GM12878 (cell line): ENCODE measurements around the gene SERPINB6. TPM values are rescaled to one million over a fixed set of nuclear protein-coding genes. Genes with fewer than 3 reads are reported as not detected.

Source experiments
- MLLT1 ChIP-seq: fragments of 450-650 bp; IDR thresholded peaks from 2 replicates; pipeline ENCODE4 v1.6.1; 2016; ENCODE audit warnings: mild to moderate bottlenecking
- ZNF622 ChIP-seq: fragments of 450-650 bp; IDR thresholded peaks from 2 replicates; pipeline ENCODE4 v1.6.1; 2017; ENCODE audit warnings: mild to moderate bottlenecking, inconsistent platforms
- polyA plus RNA-seq, 11 experiments: library from polyadenylated mRNA; depleted of rRNA in 4 of 11; unstranded in 6 of 11; stranded (reverse) in 5 of 11; fragments of >200 nt; fragmentation: Nextera tagmentation in 4 of 11; fragmentation: Illumina TruSeq in 1 of 11; extraction: Ambion mirVana in 4 of 11; extraction: Trizol in 1 of 11; gene quantifications; 1 replicate in 1 of 11; 2 replicates in 10 of 11; pipeline versions ENCODE4 v1.2.1 to v1.2.3, GENCODE V29; 2011 to 2016; ENCODE audit warnings: inconsistent platforms in 2 of 11, missing spikeins in 2 of 11, low read depth in 1 of 11
- total RNA-seq, 4 experiments: library from RNA; depleted of rRNA in 3 of 4; stranded (reverse); fragments of >200 nt in 3 of 4; fragmentation: Illumina TruSeq in 1 of 4; extraction: Trizol in 1 of 4; gene quantifications; 2 replicates each; pipeline versions ENCODE4 v1.2.1 to v1.2.3, GENCODE V29; 2013 to 2021

The SERPINB6 gene
- total and polyA plus RNA-seq, 10 of the 15 experiments (the other 5 are each of a cell fraction or from before 2014, with no cell fraction given) = 0.37 to 2.2 (median 0.68) TPM; not detected in 1

- TF ChIP-seq MLLT1 = no peak
- TF ChIP-seq ZNF622 = no peak
- TF ChIP-seq, all 136 proteins: peak for 46
Measured at GRCh38 chr6:2899596-2899995, 71.8 kb downstream of the SERPINB6 start (continued).

Other genes starting within 250 kb of the SERPINB6 start
Only the 7 nearest of the 8 such genes appear.
- 26.2 and 29.6 TPM in 2 replicates for gene WRNIP1, start 206.2 kb downstream of the SERPINB6 start, total RNA-seq (2014; rRNA removed)
- gene WRNIP1, start 206.2 kb downstream of the SERPINB6 start, total RNA-seq (2014; rRNA removed; fragmentation: Illumina TruSeq; extraction: Trizol) = 23.1 and 23.5 TPM in 2 replicates
- gene WRNIP1, start 206.2 kb downstream of the SERPINB6 start, total RNA-seq (2021) = 24.9 and 25.1 TPM in 2 replicates
- gene WRNIP1, start 206.2 kb downstream of the SERPINB6 start, polyA plus RNA-seq (2011; rRNA removed) = 25.0 and 30.5 TPM in 2 replicates
- 17.8 and 30.2 TPM in 2 replicates for gene WRNIP1, start 206.2 kb downstream of the SERPINB6 start, polyA plus RNA-seq (2014; fragmentation: Illumina TruSeq; extraction: Trizol)
- 10 to 100 TPM in 1 of 2 experiments, 1 to 10 TPM in 1; 9.3 to 13.6 TPM for gene WRNIP1, start 206.2 kb downstream of the SERPINB6 start, polyA plus RNA-seq (2014; fragmentation: Nextera tagmentation; extraction: Ambion mirVana)
- 28.2 and 29.8 TPM in 2 replicates for gene WRNIP1, start 206.2 kb downstream of the SERPINB6 start, polyA plus RNA-seq (2014; rRNA removed)
- 10 to 100 TPM; 13.1 to 14.2 TPM for gene WRNIP1, start 206.2 kb downstream of the SERPINB6 start, polyA plus RNA-seq (2016; fragmentation: Nextera tagmentation; extraction: Ambion mirVana)
- gene SERPINB1, start 129.7 kb downstream of the SERPINB6 start, total RNA-seq (2014; rRNA removed) = 0.45 and 0.65 TPM in 2 replicates
- gene SERPINB1, start 129.7 kb downstream of the SERPINB6 start, total RNA-seq (2014; rRNA removed; fragmentation: Illumina TruSeq; extraction: Trizol) = 0.67 and 0.88 TPM in 2 replicates
- 1.6 TPM in 2 replicates for gene SERPINB1, start 129.7 kb downstream of the SERPINB6 start, total RNA-seq (2021)
- gene SERPINB1, start 129.7 kb downstream of the SERPINB6 start, polyA plus RNA-seq (2011; rRNA removed) = 2.4 and 3.5 TPM in 2 replicates
- 1.1 and 3.2 TPM in 2 replicates for gene SERPINB1, start 129.7 kb downstream of the SERPINB6 start, polyA plus RNA-seq (2014; fragmentation: Illumina TruSeq; extraction: Trizol)
- 1 to 10 TPM in 1 of 2 experiments, under 1 TPM in 1; 0.82 to 1.8 TPM for gene SERPINB1, start 129.7 kb downstream of the SERPINB6 start, polyA plus RNA-seq (2014; fragmentation: Nextera tagmentation; extraction: Ambion mirVana)
- gene SERPINB1, start 129.7 kb downstream of the SERPINB6 start, polyA plus RNA-seq (2014; rRNA removed) = 0.71 and 0.85 TPM in 2 replicates
- gene SERPINB1, start 129.7 kb downstream of the SERPINB6 start, polyA plus RNA-seq (2016; fragmentation: Nextera tagmentation; extraction: Ambion mirVana) = under 1 TPM; 0.67 to 0.72 TPM
- gene SERPINB9, start 68.3 kb downstream of the SERPINB6 start, total RNA-seq (2014; rRNA removed) = 4.7 and 5.6 TPM in 2 replicates
- 5.4 and 5.5 TPM in 2 replicates for gene SERPINB9, start 68.3 kb downstream of the SERPINB6 start, total RNA-seq (2014; rRNA removed; fragmentation: Illumina TruSeq; extraction: Trizol)
- 5.8 and 6.1 TPM in 2 replicates for gene SERPINB9, start 68.3 kb downstream of the SERPINB6 start, total RNA-seq (2021)
- gene SERPINB9, start 68.3 kb downstream of the SERPINB6 start, polyA plus RNA-seq (2011; rRNA removed) = 133 and 141 TPM in 2 replicates
- gene SERPINB9, start 68.3 kb downstream of the SERPINB6 start, polyA plus RNA-seq (2014; fragmentation: Illumina TruSeq; extraction: Trizol) = 6.7 and 7.3 TPM in 2 replicates
- gene SERPINB9, start 68.3 kb downstream of the SERPINB6 start, polyA plus RNA-seq (2014; fragmentation: Nextera tagmentation; extraction: Ambion mirVana) = 1 to 10 TPM; 2.0 to 3.7 TPM
- 3.8 and 5.9 TPM in 2 replicates for gene SERPINB9, start 68.3 kb downstream of the SERPINB6 start, polyA plus RNA-seq (2014; rRNA removed)
- gene SERPINB9, start 68.3 kb downstream of the SERPINB6 start, polyA plus RNA-seq (2016; fragmentation: Nextera tagmentation; extraction: Ambion mirVana) = 1 to 10 TPM; 4.1 to 4.2 TPM
- 0.68 and 0.76 TPM in 2 replicates for gene NQO2, start 28.3 kb upstream of the SERPINB6 start, total RNA-seq (2014; rRNA removed)
- 0.64 and 0.81 TPM in 2 replicates for gene NQO2, start 28.3 kb upstream of the SERPINB6 start, total RNA-seq (2014; rRNA removed; fragmentation: Illumina TruSeq; extraction: Trizol)
- gene NQO2, start 28.3 kb upstream of the SERPINB6 start, total RNA-seq (2021) = 1.3 and 2.2 TPM in 2 replicates
- gene NQO2, start 28.3 kb upstream of the SERPINB6 start, polyA plus RNA-seq (2011; rRNA removed) = 0.73 and 1.1 TPM in 2 replicates
- 0.29 and 0.79 TPM in 2 replicates for gene NQO2, start 28.3 kb upstream of the SERPINB6 start, polyA plus RNA-seq (2014; fragmentation: Illumina TruSeq; extraction: Trizol)
- gene NQO2, start 28.3 kb upstream of the SERPINB6 start, polyA plus RNA-seq (2014; fragmentation: Nextera tagmentation; extraction: Ambion mirVana) = under 1 TPM; 0.55 to 0.66 TPM
- gene NQO2, start 28.3 kb upstream of the SERPINB6 start, polyA plus RNA-seq (2014; rRNA removed) = 0.76 and 1.2 TPM in 2 replicates
- gene NQO2, start 28.3 kb upstream of the SERPINB6 start, polyA plus RNA-seq (2016; fragmentation: Nextera tagmentation; extraction: Ambion mirVana) = 1 to 10 TPM; 2.4 to 2.6 TPM
- gene RIPK1, start 96.9 kb upstream of the SERPINB6 start, total RNA-seq (2014; rRNA removed) = 6.5 TPM in 2 replicates
- gene RIPK1, start 96.9 kb upstream of the SERPINB6 start, total RNA-seq (2014; rRNA removed; fragmentation: Illumina TruSeq; extraction: Trizol) = 6.6 and 6.8 TPM in 2 replicates
- gene RIPK1, start 96.9 kb upstream of the SERPINB6 start, total RNA-seq (2021) = 6.4 and 7.2 TPM in 2 replicates
- gene RIPK1, start 96.9 kb upstream of the SERPINB6 start, polyA plus RNA-seq (2011; rRNA removed) = 11.2 and 12.5 TPM in 2 replicates
- 9.4 and 10.9 TPM in 2 replicates for gene RIPK1, start 96.9 kb upstream of the SERPINB6 start, polyA plus RNA-seq (2014; fragmentation: Illumina TruSeq; extraction: Trizol)
- gene RIPK1, start 96.9 kb upstream of the SERPINB6 start, polyA plus RNA-seq (2014; fragmentation: Nextera tagmentation; extraction: Ambion mirVana) = 1 to 10 TPM; 1.6 to 2.2 TPM
- 5.1 and 6.2 TPM in 2 replicates for gene RIPK1, start 96.9 kb upstream of the SERPINB6 start, polyA plus RNA-seq (2014; rRNA removed)
- 1 to 10 TPM; 3.8 to 5.1 TPM for gene RIPK1, start 96.9 kb upstream of the SERPINB6 start, polyA plus RNA-seq (2016; fragmentation: Nextera tagmentation; extraction: Ambion mirVana)
- 11.3 and 12.2 TPM in 2 replicates for gene BPHL, start 147.1 kb upstream of the SERPINB6 start, total RNA-seq (2014; rRNA removed)
- gene BPHL, start 147.1 kb upstream of the SERPINB6 start, total RNA-seq (2014; rRNA removed; fragmentation: Illumina TruSeq; extraction: Trizol) = 10.9 and 12.9 TPM in 2 replicates
- 12.9 and 13.7 TPM in 2 replicates for gene BPHL, start 147.1 kb upstream of the SERPINB6 start, total RNA-seq (2021)
- gene BPHL, start 147.1 kb upstream of the SERPINB6 start, polyA plus RNA-seq (2011; rRNA removed) = 11.2 and 11.8 TPM in 2 replicates
- gene BPHL, start 147.1 kb upstream of the SERPINB6 start, polyA plus RNA-seq (2014; fragmentation: Illumina TruSeq; extraction: Trizol) = 10.8 and 11.7 TPM in 2 replicates
- 10 to 100 TPM in 1 of 2 experiments, 1 to 10 TPM in 1; 8.0 to 12.9 TPM for gene BPHL, start 147.1 kb upstream of the SERPINB6 start, polyA plus RNA-seq (2014; fragmentation: Nextera tagmentation; extraction: Ambion mirVana)
- 13.3 and 13.8 TPM in 2 replicates for gene BPHL, start 147.1 kb upstream of the SERPINB6 start, polyA plus RNA-seq (2014; rRNA removed)
- 10 to 100 TPM; 15.9 to 17.8 TPM for gene BPHL, start 147.1 kb upstream of the SERPINB6 start, polyA plus RNA-seq (2016; fragmentation: Nextera tagmentation; extraction: Ambion mirVana)
- 47.0 and 49.5 TPM in 2 replicates for gene TUBB2A, start 186.0 kb upstream of the SERPINB6 start, total RNA-seq (2014; rRNA removed)
- 17.8 and 22.7 TPM in 2 replicates for gene TUBB2A, start 186.0 kb upstream of the SERPINB6 start, total RNA-seq (2014; rRNA removed; fragmentation: Illumina TruSeq; extraction: Trizol)
- 46.6 and 47.6 TPM in 2 replicates for gene TUBB2A, start 186.0 kb upstream of the SERPINB6 start, total RNA-seq (2021)
- 2.3 and 4.9 TPM in 2 replicates for gene TUBB2A, start 186.0 kb upstream of the SERPINB6 start, polyA plus RNA-seq (2011; rRNA removed)
- 9.6 and 23.1 TPM in 2 replicates for gene TUBB2A, start 186.0 kb upstream of the SERPINB6 start, polyA plus RNA-seq (2014; fragmentation: Illumina TruSeq; extraction: Trizol)
- gene TUBB2A, start 186.0 kb upstream of the SERPINB6 start, polyA plus RNA-seq (2014; fragmentation: Nextera tagmentation; extraction: Ambion mirVana) = 1 to 10 TPM; 2.2 to 6.0 TPM
- gene TUBB2A, start 186.0 kb upstream of the SERPINB6 start, polyA plus RNA-seq (2014; rRNA removed) = 46.1 and 49.3 TPM in 2 replicates
- 10 to 100 TPM; 39.5 to 44.0 TPM for gene TUBB2A, start 186.0 kb upstream of the SERPINB6 start, polyA plus RNA-seq (2016; fragmentation: Nextera tagmentation; extraction: Ambion mirVana)